ENCODE measurements around the gene THEM4.
"Not testable (repeated sequence)": the region's sequence is repeated elsewhere in the genome, so short reads cannot be mapped to it uniquely, and the experiment has no call there.

The THEM4 gene

GRCh38 chr1:151867765-151868411, 41.4 kb downstream of the THEM4 start:
- H3K9me3 ChIP-seq (replicated peaks; ENCODE audit: low read length), result no peaks in the 10 kb centered on the region
- peaks cover 12% of the 10 kb centered on the region for H3K4me1 ChIP-seq (ENCODE audit: control insufficient read depth, insufficient read depth, low read length)
- no peak overlapping the region for H3K4me3 ChIP-seq (ENCODE audit: low read length)
- no peaks in the 10 kb centered on the region for H3K36me3 ChIP-seq (ENCODE audit: insufficient read depth, low read length)
- H3K27me3 ChIP-seq (ENCODE audit: control insufficient read depth, insufficient read depth, low read length), result no peaks in the 10 kb centered on the region
- peak overlapping the region; percentile 9 for H3K4me2 ChIP-seq (ENCODE audit: low read length)
- no peak overlapping the region for H3K9ac ChIP-seq (ENCODE audit: low read depth, low read length)

GRCh38 chr1:151867321-151867720, 42.0 kb downstream of the THEM4 start:
- no peak overlapping the region for H3K4me3 ChIP-seq (ENCODE audit: low read length)
- no peak overlapping the region for H3K4me2 ChIP-seq (ENCODE audit: low read length)
- H3K9me3 ChIP-seq (replicated peaks; ENCODE audit: low read length), result no peaks in the 10 kb centered on the region
- H3K9ac ChIP-seq (ENCODE audit: low read depth, low read length), result no peak overlapping the region
- H3K27me3 ChIP-seq (ENCODE audit: control insufficient read depth, insufficient read depth, low read length), result no peaks in the 10 kb centered on the region
- H3K36me3 ChIP-seq (ENCODE audit: insufficient read depth, low read length), result no peaks in the 10 kb centered on the region
- peaks cover 12% of the 10 kb centered on the region for H3K4me1 ChIP-seq (ENCODE audit: control insufficient read depth, insufficient read depth, low read length)

DNA sequence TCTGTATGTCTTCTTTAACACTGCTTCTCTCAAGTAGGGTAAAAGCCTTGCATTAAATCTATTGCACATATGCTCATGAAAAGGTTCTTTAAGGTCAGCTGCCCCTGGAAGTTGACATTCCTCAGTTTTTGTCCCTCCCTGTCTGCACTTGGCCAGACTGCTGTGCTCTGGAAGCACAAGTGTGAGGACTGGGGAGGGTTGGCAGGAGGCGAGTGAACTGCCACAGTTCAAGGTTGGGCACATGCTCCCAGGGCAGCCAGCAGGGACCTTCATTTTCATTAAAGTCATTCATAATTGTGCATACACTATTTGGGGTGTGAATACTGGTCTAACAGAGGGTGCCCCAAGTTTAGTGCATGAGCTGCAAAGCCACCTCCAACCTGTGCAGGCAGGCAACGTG, 44.9 kb downstream of the THEM4 start:
- no peaks in the 10 kb centered on the region for H3K9me3 ChIP-seq (replicated peaks; ENCODE audit: low read length)
- no peaks in the 10 kb centered on the region for H3K36me3 ChIP-seq (ENCODE audit: insufficient read depth, low read length)
- H3K9ac ChIP-seq (ENCODE audit: low read depth, low read length), result no peak overlapping the region
- peaks cover 14% of the 10 kb centered on the region for H3K27me3 ChIP-seq (ENCODE audit: control insufficient read depth, insufficient read depth, low read length)
- no peak overlapping the region for H3K4me2 ChIP-seq (ENCODE audit: low read length)
- H3K4me1 ChIP-seq (ENCODE audit: control insufficient read depth, insufficient read depth, low read length), result peaks cover 12% of the 10 kb centered on the region
- no peak overlapping the region for H3K4me3 ChIP-seq (ENCODE audit: low read length)

DNA sequence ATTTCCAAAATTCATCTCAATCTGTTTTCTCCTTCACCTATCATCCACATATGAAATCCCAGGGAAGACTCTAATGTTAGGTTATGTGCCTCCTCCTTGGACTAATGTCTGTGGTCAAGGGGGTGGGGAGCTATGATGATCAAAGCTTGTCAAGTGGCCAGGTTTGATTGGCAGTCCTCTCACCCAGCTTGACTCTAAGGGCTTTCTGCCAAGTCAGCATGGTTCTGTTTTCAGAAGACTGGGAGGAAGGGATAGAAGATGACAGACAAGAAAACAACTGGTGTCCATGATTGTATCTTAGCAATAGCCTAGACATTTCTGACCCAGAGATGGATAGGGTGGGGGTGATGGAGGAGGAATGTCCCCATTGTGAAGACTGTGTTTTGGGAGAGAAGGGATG, 46.7 kb downstream of the THEM4 start:
- Histone ChIP-seq H3K9me3 (replicated peaks; ENCODE audit: low read length) (no peaks in the 10 kb centered on the region), H3K36me3 (ENCODE audit: insufficient read depth, low read length) (no peaks in the 10 kb centered on the region), H3K4me1 (ENCODE audit: control insufficient read depth, insufficient read depth, low read length) (peaks cover 3% of the 10 kb centered on the region), H3K4me3 (ENCODE audit: low read length) (no peak overlapping the region), H3K9ac (ENCODE audit: low read depth, low read length) (no peak overlapping the region), H3K27me3 (ENCODE audit: control insufficient read depth, insufficient read depth, low read length) (peaks cover 16% of the 10 kb centered on the region), H3K4me2 (ENCODE audit: low read length) (no peak overlapping the region)

GRCh38 chr1:151860504-151861187, 48.7 kb downstream of the THEM4 start:
- no peaks in the 10 kb centered on the region for H3K9me3 ChIP-seq (replicated peaks; ENCODE audit: low read length)
- H3K4me1 ChIP-seq (ENCODE audit: control insufficient read depth, insufficient read depth, low read length), result no peaks in the 10 kb centered on the region
- peaks cover 22% of the 10 kb centered on the region for H3K27me3 ChIP-seq (ENCODE audit: control insufficient read depth, insufficient read depth, low read length)
- no peaks in the 10 kb centered on the region for H3K36me3 ChIP-seq (ENCODE audit: insufficient read depth, low read length)
- no peak overlapping the region for H3K4me2 ChIP-seq (ENCODE audit: low read length)
- H3K9ac ChIP-seq (ENCODE audit: low read depth, low read length), result no peak overlapping the region
- no peak overlapping the region for H3K4me3 ChIP-seq (ENCODE audit: low read length)

- Histone ChIP-seq H3K9me3 (replicated peaks; ENCODE audit: low read length) (no peaks in the 10 kb centered on the region), H3K4me3 (ENCODE audit: low read length) (no peak overlapping the region), H3K9ac (ENCODE audit: low read depth, low read length) (no peak overlapping the region), H3K27me3 (ENCODE audit: control insufficient read depth, insufficient read depth, low read length) (peaks cover 22% of the 10 kb centered on the region), H3K4me1 (ENCODE audit: control insufficient read depth, insufficient read depth, low read length) (no peaks in the 10 kb centered on the region), H3K36me3 (ENCODE audit: insufficient read depth, low read length) (no peaks in the 10 kb centered on the region), H3K4me2 (ENCODE audit: low read length) (no peak overlapping the region)
Observed at GRCh38 chr1:151859891-151860293, 49.4 kb downstream of the THEM4 start.

GRCh38 chr1:151858886-151859665, 50.2 kb downstream of the THEM4 start:
- Histone ChIP-seq H3K4me3 (ENCODE audit: low read length) (no peak overlapping the region), H3K9ac (ENCODE audit: low read depth, low read length) (no peak overlapping the region), H3K4me1 (ENCODE audit: control insufficient read depth, insufficient read depth, low read length) (no peaks in the 10 kb centered on the region), H3K4me2 (ENCODE audit: low read length) (no peak overlapping the region), H3K9me3 (replicated peaks; ENCODE audit: low read length) (no peaks in the 10 kb centered on the region), H3K36me3 (ENCODE audit: insufficient read depth, low read length) (no peaks in the 10 kb centered on the region), H3K27me3 (ENCODE audit: control insufficient read depth, insufficient read depth, low read length) (peaks cover 22% of the 10 kb centered on the region)

GRCh38 chr1:151858030-151858746, 51.1 kb downstream of the THEM4 start:
- Histone ChIP-seq H3K27me3 (ENCODE audit: control insufficient read depth, insufficient read depth, low read length) (peaks cover 24% of the 10 kb centered on the region), H3K4me1 (ENCODE audit: control insufficient read depth, insufficient read depth, low read length) (no peaks in the 10 kb centered on the region), H3K36me3 (ENCODE audit: insufficient read depth, low read length) (no peaks in the 10 kb centered on the region), H3K9ac (ENCODE audit: low read depth, low read length) (no peak overlapping the region), H3K4me3 (ENCODE audit: low read length) (no peak overlapping the region), H3K9me3 (replicated peaks; ENCODE audit: low read length) (no peaks in the 10 kb centered on the region), H3K4me2 (ENCODE audit: low read length) (no peak overlapping the region)

GRCh38 chr1:151855933-151856332, 53.4 kb downstream of the THEM4 start:
- Histone ChIP-seq H3K4me3 (ENCODE audit: low read length) (no peak overlapping the region), H3K4me2 (ENCODE audit: low read length) (no peak overlapping the region), H3K9me3 (replicated peaks; ENCODE audit: low read length) (no peaks in the 10 kb centered on the region), H3K27me3 (ENCODE audit: control insufficient read depth, insufficient read depth, low read length) (peaks cover 40% of the 10 kb centered on the region), H3K9ac (ENCODE audit: low read depth, low read length) (no peak overlapping the region), H3K36me3 (ENCODE audit: insufficient read depth, low read length) (no peaks in the 10 kb centered on the region), H3K4me1 (ENCODE audit: control insufficient read depth, insufficient read depth, low read length) (no peaks in the 10 kb centered on the region)

- H3K36me3 ChIP-seq (ENCODE audit: insufficient read depth, low read length); H3K9me3 ChIP-seq (replicated peaks; ENCODE audit: low read length); H3K4me2 ChIP-seq (ENCODE audit: low read length); H3K4me1 ChIP-seq (ENCODE audit: control insufficient read depth, insufficient read depth, low read length); H3K4me3 ChIP-seq (ENCODE audit: low read length); H3K9ac ChIP-seq (ENCODE audit: low read depth, low read length): not testable (repeated sequence)
- H3K27me3 ChIP-seq (ENCODE audit: control insufficient read depth, insufficient read depth, low read length), result peaks cover 40% of the 10 kb centered on the region
Observed at GRCh38 chr1:151855516-151855915, 53.8 kb downstream of the THEM4 start.

- Histone ChIP-seq H3K4me1 (ENCODE audit: control insufficient read depth, insufficient read depth, low read length) (no peaks in the 10 kb centered on the region), H3K4me2 (ENCODE audit: low read length) (no peak overlapping the region), H3K4me3 (ENCODE audit: low read length) (no peak overlapping the region)
Observed at GRCh38 chr1:151854658-151855057, 54.7 kb downstream of the THEM4 start.

More at GRCh38 chr1:151854658-151855057, 54.7 kb downstream of the THEM4 start:
- Histone ChIP-seq H3K9me3 (replicated peaks; ENCODE audit: low read length) (no peaks in the 10 kb centered on the region), H3K36me3 (ENCODE audit: insufficient read depth, low read length) (no peaks in the 10 kb centered on the region), H3K27me3 (ENCODE audit: control insufficient read depth, insufficient read depth, low read length) (peaks cover 45% of the 10 kb centered on the region), H3K9ac (ENCODE audit: low read depth, low read length) (no peak overlapping the region)
